AML-193 (cell line): ENCODE results near the gene WDFY4.

Experiments
- DNase-seq, 2 experiments: peaks; one replicate each; lab custom pipeline; 2025; lab: John Stamatoyannopoulos, UW

The WDFY4 gene

GRCh38 chr10:48818081-48818480 is 133.4 kb downstream of the WDFY4 start:
- DNase-seq = no peak

- no peak for DNase-seq
Measured at GRCh38 chr10:48818861-48819520, 134.3 kb downstream of the WDFY4 start.

DNA sequence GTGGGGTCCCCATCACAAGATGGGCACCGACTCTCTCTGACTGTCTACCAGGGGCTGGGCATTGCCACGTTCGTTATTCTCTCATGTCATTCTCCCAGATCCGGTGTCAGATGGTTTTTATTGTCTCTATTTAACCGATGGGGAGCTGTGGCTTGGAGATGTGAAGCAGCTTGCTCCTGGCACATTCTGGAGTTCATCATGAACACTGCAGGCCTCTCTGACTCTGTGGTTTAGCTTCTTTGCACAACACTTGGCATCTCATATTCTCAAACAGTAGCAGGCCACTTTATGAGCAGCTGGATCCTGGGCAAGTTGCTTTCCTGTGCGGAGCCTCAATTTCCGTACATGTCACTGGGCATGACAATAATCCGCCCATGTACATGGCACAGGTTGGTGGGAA is 135.1 kb downstream of the WDFY4 start:
- DNase-seq = no peak

DNA sequence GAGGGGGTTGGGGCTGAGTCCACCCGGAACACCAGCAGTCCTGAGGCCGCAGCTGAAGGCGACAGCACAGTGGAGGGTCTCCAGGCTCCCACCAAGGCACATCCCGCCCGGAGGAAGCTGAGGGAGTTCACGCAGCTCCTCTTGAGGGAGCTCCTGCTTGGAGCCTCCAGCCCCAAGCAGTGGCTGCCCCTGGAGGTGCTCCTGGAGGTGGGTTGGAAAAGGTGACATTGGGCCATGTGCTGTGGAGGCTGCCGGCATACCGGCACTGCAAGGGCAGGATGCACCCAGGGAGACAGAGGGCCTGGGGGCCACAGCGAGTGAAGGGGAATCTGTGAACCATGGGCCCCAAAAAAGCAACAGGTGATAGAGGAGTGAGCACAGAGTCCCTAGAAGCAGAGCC is 135.6 kb downstream of the WDFY4 start:
- DNase-seq = no peak

- no peak for DNase-seq
Measured at GRCh38 chr10:48820699-48821098, 136.0 kb downstream of the WDFY4 start.

DNA sequence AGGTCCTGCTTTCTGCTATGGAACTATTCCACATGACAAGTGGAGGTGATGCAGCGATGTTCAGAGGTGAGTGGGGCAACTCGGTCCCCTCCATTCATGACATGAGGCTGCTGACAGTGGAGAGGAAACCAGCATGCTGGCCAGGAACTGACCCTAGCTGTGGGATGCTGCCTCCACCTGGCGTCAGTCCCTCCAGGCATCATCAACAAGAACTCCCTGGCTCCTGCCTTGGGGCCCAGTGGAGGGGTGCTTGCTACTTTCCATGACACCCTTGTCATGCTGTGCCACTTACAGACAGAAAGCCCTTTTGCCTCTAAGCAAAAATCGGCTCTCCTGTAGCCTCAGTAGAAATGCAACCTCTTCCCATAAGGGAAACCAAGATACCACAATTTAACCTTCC is 136.4 kb downstream of the WDFY4 start:
- DNase-seq = no peak

GRCh38 chr10:48821692-48822091 is 137.0 kb downstream of the WDFY4 start:
- no peak for DNase-seq

DNA sequence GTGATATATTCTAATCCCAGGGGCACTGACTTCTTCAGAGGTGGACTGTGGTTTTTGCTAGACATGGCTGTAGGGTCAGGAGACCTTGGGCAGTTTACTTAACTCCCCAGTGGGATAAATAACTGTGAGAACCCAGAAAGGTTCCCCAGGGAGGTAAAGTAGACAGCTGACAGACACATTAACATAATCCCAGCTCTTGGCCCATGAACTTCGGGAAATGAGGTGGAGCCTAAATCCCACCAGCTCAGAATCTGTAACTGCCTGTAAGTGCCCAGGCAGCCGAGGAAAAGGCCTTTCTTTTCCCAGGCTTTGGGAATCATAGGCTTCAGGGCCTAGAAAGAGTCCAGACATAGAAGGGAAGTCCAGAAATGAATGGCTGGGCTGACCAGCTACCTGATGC is 149.0 kb downstream of the WDFY4 start:
- DNase-seq = no peak

DNA sequence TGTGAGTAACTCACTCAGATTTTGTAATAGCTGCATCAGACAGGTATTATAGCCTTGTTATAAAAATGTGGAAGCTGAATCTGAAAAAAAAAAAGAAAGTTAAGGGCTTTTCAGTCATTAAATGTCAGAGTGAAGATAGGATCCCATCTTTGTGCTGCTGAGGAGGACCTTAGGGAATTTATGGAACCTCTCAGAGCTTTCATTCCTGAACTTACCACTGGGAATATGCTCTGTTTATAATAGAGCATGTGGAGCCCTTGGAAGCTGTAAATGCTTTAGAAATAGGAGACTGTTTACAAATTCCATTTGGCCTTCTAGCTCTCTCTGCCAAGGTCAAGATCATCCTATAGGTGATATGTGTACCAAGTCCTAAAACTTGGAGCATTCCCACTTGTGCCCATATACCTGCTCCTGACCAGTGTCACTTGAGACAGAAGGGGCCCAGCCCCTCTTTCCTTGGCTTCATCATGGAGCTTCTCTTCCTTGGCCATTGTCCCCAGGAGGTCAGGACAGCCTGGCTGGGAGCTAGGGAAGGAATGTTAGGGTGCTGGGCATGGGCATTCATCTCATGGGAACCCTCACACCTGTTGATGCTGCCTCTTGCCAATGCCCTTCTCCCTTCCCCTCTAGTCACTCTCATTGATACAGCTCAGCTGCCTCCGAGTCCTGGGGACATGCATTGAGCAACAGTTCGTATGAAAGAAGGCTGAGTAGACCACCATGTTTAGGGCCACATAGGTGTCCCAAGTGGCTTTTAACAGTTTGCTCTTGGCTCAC is 149.7 kb downstream of the WDFY4 start:
- DNase-seq = no peak

- no peak for DNase-seq
Measured at GRCh38 chr10:48835781-48836180, 151.1 kb downstream of the WDFY4 start.

DNA sequence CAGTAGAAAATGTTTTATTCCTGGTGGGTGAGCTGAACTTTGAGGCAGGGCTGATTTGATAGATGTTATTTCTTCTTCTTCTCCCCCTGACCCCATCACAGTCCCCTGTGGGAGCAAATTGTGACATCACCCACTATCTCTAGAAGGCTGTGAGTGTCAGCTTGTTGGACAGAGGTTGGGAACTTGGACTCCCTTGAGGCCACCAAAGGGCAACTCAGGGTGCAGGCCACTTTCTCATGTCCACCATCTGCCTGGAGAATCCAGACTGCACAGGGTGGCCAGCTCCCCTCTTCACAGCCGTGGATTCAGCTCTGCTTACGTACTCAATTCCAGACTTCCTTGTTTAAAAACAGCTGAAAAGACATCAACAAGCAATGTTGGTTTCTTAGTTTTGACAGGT is 151.9 kb downstream of the WDFY4 start:
- DNase-seq = no peak

DNA sequence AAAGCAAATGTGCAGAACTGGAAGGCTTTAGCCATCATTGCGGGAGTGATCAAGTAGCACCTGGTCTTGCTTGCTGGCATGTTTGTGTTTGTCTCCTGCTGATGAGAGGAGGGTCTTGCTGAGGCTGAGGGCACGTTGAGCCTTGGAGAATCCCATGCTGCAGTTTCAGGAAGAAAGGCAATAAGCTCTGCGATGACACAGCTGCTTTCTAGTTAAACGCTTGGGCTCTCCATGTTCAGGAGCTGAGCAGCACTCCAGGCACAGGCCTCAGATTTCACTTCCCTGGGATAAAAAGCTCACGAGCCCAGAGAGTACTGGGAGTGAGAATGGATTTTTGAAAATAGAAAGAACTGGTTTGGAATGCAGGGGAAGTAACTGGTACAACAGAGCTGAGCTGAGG is 154.2 kb downstream of the WDFY4 start:
- DNase-seq = no peak

- DNase-seq = no peak
Measured at GRCh38 chr10:48839809-48840679, 155.4 kb downstream of the WDFY4 start.

- no peak for DNase-seq
Measured at GRCh38 chr10:48842231-48842630, 157.6 kb downstream of the WDFY4 start.

DNA sequence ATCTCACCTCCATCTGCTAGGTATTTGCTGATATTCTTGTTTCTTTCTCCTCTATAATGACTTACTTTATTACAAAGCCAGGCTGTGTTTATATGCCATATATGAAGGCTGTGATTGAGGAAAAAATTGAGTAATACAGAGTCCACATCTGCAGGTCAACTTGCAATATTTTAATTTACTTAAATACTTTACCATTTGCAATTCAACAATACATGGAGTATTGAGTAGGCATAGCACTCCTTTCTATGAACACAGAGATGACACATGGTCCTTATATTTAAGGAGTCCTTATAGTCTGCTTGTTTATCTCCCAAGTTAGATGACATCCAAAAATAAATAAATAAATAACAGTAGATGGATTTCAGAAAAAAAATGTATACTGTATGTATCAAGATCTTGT is 158.5 kb downstream of the WDFY4 start:
- DNase-seq = no peak

DNA sequence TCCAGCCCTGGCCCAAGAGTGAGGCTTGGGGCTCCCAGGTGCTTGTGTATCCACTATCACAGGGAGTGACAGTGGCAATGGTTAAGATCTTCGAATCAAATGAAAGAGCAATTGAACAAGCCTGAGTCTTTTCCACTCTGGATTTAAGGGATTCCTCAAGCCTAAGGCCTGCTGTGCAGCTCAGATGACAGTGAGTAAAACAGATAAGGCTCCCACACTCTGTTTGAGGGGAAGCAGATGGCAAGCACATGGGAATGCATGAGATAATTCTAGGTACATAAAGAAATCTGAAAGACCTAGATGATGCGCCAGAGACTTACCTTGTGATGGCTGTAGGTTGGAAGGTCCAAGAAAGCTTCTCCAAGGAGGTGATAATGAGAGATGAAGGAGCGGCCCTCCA is 159.9 kb downstream of the WDFY4 start:
- DNase-seq = no peak

DNA sequence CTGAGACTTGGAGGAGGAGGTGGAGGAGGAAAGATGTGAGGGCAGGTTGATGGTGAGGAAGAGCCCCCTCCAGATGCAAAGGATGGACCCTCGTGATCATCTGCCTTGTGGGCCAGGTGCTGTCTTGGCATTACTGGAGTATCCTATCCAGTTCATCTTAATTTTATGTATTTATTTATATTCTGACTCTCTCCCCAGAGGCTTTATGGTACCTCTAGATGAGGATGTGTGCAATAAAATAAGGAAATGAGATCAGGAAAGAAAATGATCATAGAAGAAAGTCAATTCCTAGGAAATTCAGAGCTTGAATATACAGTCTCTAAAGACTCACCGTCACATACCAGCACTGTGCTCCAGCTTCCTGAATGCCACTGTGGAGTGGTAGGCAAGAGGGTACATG is 160.8 kb downstream of the WDFY4 start:
- no peak for DNase-seq

- no peak for DNase-seq
Measured at GRCh38 chr10:48847691-48848090, 163.0 kb downstream of the WDFY4 start.

DNA sequence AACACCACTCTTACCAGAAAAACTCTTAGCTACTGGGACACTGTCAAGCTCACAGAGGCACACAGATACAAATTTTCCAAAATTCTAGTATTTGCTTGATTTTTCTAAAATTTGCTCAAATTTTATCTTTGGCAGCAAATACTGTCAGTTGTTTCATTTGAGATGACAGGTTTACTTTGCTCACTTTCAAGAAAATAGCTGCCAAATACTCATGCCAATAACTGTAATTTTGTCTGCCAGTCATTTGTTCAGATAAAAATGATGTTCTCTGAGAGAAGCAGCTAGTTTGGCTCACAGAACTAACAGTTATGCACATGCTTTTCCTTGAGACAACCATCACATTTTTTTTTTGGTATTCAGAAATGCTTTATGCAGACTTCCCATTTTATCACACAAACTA is 172.2 kb downstream of the WDFY4 start:
- DNase-seq = no peak

GRCh38 chr10:48872234-48872633 is 187.6 kb downstream of the WDFY4 start:
- DNase-seq = no peak

- no peak for DNase-seq
Measured at GRCh38 chr10:48878091-48878490, 193.4 kb downstream of the WDFY4 start.

DNA sequence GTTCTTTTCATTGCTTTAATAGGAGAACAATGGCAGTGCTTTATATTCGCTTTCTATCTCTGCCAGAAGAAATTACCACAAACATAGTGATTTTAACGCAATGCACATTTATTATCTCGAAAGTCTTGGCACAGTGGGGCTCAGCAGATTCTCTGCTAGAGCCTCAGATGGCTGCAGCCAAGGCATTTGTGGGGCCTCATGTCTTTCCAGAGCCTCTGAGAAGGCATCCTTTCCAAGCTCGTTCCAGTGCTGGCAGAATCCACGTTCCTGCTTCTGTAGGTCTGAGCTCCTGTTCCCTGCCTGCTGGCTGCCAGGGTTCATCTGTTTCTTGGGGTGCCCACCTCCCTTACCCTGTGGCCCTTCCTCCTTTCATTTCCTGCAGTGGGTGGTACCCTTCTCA is 194.8 kb downstream of the WDFY4 start:
- no peak for DNase-seq
